Raji (cell line): Measurements from ENCODE around the gene PCBD1.

ENCODE experiments used
- POLR2A ChIP-seq: IDR thresholded peaks from 2 replicates; pipeline ENCODE4 v1.6.1; 2011; ENCODE audit warnings: low read depth, low read length, control low read depth; ENCODE audit not compliant: insufficient read depth

Gene PCBD1

DNA sequence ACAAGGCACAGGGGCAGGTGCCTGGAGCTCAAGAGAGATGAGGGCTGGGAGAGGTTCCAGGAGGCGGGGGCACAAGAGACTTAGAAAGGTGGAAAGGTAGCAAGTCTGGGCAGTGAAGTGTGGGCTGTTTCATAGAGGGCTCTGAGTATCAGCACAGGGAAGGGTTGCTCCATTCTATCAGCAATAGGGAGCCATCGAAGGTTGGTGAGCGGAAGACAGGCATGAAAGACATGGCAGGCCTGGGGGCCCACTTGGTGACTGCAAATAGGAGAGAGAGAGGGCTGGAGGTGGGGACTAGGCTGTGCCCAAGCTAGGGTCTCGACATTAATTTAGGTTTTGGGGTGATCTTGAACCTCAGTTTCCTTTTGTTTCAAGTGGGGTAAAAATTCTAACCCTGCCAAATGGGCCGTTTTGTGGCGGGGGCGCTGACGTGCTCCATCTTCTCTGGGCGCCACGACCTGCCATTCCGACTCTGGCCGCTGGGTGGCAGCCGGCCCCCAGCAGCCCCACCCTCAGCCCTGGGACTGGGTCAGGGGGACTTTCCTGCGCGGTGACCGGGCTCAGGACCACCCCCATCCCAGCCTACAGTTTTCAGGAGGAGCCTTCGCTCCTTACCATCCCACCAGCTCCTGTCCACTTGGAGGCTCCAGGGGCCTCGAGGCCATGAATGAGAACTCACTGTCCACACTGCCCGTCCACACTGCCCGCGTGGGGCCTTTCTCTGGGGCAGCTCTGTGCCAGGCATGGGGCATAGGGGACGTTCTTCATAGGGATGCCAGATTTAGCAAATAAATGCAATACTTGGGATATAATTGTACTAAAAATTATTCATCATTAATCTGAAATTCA is 37.2 kb upstream of the PCBD1 start:
- TF ChIP-seq POLR2A = no peak

DNA sequence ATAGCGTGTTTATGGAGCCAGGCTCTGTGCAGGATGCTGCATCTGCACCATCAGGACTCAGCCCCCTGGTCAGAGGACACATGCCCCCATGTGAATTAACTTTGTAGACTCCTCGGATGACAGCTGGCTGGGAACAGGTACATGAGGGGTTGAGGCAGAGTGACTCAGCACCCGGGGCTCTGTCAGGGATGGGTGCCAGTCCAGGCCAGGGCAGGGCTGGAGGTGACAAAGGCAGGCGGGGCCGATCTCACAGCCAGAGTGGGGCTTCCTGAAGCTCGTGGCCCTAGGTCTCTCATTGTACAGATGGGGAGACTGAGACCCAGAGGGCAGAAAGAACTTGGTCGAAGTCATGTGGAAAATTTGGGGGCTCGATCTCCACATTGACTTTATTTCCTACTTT is 35.3 kb upstream of the PCBD1 start:
- TF ChIP-seq POLR2A = no peak

DNA sequence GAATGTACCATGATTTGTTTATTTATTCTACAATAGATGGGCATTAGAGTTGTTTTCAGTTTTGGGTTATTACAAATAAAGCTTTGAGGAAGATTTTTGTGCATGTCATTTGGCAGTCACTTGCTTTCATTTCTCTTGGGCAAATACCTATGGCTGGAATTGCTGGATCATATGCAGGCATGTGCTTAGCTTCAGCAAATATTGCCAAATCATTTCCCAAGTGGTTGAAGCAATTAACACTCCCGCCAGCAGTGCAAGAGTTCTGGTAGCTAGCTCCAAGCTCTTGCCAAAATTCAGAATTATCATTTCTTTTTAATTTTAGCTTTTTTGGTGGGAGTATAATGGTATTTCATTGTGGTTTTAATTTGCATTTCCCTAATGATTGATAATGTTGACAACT is 32.9 kb upstream of the PCBD1 start:
- no peak for TF ChIP-seq POLR2A

DNA sequence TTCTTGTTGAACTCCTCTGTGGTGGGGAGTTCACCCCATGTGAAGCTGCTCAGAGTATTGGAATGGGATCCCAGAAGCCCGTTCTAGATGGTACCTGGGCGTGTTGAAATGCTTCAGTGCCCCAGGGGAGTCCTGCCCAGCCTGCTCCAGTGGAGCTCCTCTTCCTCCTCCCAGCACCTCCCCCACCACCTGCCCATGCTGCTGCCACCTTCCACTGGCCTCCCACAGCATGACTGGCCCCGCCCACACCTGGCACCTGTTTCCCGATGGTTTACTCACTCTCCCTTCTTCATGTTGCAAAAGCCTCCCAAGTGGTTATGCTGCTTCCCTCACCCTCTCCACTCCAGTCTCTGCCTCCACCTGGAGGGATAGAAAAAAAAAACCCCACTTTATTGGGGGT is 32.2 kb upstream of the PCBD1 start:
- no peak for TF ChIP-seq POLR2A

DNA sequence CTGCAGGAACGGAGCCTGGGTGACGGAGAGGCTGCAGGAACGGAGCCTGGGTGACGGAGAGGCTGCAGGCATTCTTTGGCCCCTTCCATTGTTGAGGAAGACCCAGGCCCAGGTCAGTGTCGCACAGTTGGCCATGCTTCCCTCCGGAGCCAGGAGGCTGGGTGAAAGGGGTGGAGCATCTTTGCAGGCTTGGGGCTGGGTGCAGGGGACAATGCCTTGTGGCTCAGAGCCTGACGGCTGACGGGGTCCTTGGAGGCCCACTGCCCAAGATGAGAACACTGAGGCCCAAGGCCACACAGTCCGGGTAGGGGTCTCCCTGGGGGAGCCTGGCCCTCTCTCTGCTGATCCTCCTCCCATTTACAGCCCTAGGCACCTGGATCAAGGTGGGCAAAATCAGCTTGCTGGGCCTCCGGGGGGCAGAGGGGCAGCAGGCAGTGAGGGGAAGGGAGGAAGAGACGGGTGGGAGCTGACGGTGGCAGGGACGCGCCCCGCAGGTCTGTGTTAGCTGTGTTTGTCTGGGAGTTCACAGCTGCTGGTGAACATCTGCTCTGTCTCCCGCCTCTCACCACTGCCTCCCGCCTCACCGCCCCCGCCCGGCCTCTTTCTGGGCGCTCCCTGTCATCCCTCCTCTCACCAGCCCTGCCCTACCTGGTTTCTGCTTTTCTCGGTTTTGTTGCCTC is 30.6 kb upstream of the PCBD1 start:
- TF ChIP-seq POLR2A = no peak

DNA sequence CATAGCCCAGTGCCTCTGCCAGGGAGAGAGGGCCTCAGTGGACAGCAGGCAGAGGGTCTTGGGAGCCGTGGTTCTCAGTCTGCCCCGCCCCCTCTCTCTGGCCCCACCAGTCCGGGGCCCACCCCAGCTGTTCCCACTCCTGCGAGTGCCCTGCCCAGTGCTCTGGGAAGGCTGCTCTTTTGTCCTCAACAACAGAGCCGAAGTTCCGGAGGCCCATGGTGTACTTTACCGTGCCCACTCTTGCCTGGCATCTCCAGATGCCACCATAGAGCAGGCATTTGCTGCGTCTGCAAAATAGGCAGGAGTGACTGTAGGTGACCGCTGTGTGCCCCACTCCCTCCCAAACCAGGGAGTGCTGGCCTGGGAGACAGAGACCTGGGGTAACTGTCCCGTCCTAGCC is 29.3 kb upstream of the PCBD1 start:
- no peak for TF ChIP-seq POLR2A

DNA sequence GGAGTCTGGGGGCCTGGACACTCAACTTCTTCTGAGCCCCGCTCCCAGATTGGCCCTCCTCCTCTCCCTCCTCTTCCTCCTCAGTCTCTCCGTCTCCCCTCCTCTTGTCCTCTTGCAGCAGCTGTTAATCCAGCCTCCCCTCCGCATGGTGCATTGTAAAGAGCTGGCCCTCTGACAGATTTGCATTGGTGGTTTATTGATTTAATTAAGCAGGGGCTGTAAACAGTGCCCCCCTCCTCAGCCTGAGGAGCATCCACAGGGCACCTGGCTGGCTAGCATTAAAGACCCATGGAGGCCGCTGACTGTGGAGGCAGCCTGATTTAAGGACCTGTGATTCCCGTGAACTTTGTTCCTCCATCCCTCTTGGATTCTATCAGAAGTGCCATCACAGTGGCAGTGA is 28.9 kb upstream of the PCBD1 start:
- TF ChIP-seq POLR2A = no peak

DNA sequence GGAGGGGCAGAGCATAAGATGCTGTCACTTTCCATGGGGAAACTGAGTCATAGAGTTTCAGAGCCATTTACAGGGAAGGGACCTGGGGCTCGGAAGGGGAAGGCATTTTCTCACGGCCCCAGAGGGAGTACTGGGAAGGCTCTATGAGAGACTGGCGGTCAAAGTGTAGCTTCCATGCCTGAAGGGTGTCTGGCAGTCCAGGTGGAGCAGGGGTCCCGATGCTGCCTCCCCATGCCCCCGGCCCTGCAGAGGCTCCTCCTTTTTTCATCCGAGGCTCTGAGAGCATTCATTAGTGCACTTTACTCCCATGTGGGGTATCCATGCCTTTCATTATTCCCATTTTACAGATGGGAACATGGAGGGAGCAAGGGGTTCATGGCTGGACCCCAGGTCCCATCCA is 27.9 kb upstream of the PCBD1 start:
- no peak for TF ChIP-seq POLR2A

DNA sequence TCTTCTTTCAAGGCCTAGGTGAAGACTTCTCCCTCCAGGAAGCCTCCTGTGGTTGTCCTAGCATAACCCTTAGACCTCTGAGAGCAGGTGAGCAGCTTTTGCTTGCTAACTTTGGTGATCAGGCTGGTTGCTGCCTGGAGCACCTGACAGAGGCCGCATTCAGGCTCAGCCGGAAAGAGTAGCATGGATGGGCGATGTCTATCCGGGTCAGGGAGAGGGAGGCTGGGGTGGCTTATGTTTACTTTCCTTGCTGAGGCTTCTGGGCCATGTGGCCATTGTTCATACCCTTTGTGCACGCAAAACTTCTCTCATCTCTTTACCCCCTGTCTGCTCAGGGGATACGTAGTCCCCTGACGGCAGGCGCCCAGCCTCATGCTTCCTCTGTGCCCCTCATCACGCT is 27.4 kb upstream of the PCBD1 start:
- TF ChIP-seq POLR2A = no peak

DNA sequence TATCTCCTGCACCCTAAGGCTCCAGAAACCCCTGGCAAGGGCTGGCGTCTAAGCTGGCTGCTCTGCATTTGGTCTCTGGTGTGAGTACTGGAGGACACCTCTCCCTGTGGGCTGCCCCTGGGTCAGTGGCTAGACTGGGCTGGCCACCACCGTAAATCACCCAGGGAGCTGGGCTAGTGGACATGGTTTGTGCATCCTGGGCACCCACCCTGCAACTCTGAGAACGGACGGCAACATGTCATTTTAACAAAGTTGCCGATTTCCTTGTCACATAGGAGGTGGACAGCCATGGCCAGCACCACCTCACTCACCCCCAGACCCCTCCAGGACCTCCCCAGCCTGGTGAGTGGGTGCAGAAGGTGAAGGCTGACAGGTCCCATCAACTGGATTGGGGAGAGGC is 26.8 kb upstream of the PCBD1 start:
- no peak for TF ChIP-seq POLR2A

DNA sequence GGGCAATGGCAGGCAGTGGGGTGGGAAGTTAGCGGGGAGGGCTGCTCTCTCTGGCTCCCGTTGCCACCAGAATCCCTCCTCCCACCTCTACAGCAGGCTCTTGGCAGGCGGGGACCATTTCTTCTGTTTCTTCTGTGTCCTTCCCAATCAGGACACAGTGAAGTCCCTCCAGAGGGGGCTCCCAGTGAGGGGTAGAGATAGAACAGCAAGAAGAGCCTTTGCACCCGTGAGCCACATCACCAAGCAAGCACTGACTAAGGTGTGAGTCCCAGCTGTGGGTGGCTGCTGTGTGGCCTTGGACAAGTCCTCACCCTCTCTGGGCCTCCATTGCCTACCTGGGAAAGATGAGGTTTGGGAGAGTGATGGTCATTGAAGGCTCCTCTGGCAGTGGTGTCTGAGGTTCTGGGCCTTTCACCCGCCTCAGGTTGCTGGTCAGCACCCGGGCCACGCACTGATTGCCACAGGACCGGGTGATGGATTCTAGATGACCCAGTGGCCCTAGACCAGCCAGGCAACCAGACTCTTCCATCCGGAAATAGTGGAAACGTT is 26.0 kb upstream of the PCBD1 start:
- TF ChIP-seq POLR2A = no peak

DNA sequence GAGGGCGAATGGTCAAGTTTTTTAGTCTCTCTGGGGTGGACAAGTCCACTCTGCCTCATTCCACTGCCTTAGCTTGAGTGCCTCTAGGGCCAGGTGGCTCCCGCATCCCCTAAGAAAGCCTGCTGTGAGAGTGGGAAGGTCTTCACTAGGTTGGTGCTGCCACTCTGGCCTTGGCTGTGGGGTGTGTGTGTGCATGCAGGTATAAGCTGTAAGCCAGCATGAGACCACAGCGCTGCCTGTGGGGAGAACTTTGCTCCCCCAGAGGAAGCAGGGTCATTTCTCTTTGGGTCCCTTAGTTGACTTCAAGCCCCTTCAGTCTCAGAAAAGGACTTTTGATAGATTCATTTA is 25.5 kb upstream of the PCBD1 start:
- TF ChIP-seq POLR2A = no peak

DNA sequence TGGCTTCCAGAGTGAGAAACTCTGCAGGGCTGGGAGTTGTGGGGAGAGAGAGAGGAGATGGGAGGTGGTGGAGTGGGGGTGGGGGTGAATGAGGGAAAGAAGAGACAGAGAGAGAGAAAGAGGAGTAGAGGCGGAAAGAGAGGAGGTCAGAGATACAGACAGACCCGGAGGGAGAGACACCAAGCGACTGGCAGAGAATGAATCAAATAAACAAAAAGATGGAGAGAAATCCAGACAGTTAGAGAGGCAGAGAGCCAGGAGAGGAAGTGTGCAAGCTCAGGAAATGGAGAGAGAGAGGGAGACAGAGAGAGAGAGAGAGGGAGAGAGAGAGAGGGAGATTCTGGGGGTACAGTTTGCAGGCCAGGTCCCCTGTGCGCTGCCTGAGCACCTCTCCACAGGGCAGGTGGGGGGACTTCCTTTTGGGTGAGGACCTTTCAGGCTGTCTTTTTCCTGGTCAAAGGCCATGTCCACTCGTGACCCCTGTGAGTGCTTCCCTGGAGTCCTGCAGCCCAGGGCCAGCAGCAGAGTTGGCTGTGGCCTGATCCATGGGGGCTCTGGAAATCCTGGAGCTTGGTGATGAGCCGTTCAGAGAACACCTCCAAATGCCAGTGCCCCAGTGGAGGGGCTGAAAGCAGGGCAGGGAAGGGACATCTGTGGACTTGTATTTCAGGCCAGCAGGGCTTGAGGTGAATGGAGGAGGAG is 25.0 kb upstream of the PCBD1 start:
- no peak for TF ChIP-seq POLR2A

DNA sequence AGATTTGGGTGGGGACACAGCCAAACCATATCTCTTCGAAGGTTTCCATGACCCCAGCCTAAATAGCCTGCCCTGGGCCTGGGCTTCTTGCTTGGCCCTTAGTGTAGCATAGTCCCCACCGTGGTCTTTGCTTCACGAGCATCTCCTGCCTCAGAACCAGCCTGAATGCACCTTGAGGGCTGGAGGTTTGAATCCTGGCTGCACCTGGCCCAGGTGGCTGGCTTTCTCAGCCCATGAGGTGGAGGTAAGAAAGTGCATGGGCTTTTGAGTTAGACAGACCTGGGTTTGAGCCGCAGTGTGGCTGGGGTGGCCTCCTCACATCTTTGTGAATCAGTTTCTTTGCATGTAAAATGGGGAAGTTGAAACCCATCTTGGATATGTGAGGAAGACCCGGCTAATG is 24.2 kb upstream of the PCBD1 start:
- TF ChIP-seq POLR2A = no peak

DNA sequence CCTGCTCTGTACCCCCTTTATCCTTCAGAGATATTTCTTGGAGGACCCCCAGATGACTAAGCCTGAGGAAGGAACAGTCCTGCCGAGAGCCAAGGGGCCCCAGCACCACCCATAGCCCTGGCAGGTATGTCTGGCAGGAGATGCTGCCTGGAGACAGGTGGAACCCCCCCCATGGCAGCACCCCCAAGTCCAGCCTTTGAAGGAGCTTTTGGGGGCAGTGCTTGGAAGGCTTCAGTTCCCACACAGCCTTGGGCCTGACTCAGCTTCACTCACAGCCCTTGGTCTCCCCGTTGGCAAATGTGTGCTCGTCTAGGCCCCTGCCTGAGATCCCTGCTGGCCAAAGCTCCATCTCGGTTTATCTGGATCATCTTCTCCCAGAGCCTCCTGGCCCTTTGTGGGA is 23.0 kb upstream of the PCBD1 start:
- TF ChIP-seq POLR2A = no peak
